ENCODE results near the gene UGT1A6. TPM values are rescaled to one million over a fixed set of nuclear protein-coding genes. Genes with fewer than 3 reads are reported as not detected.
"Not testable (repeated sequence)": the region's sequence is repeated elsewhere in the genome, so short reads cannot be mapped to it uniquely, and the experiment has no call there.

The UGT1A6 gene
- total RNA-seq, 5 donors from 2014 or later (not counting 1 experiment from before 2014, with no cell fraction given), result 0.32 TPM; not detected in 4

- H3K4me1 Mint-ChIP-seq; H3K36me3 Mint-ChIP-seq; H3K27ac ChIP-seq (ENCODE audit: low read length); H3K36me3 ChIP-seq (ENCODE audit: control insufficient read depth in 2 of 2, extremely low read depth in 1 of 2, insufficient read depth in 1 of 2, low read length in 1 of 2); H3K9me3 ChIP-seq; H3K27ac Mint-ChIP-seq; H3K9me3 Mint-ChIP-seq; DNase-seq; CTCF ChIA-PET; POLR2A ChIA-PET; ATAC-seq (replicated peaks in 1 of 4); H3K4me3 Mint-ChIP-seq; H3K27me3 ChIP-seq (replicated peaks in 1 of 2; ENCODE audit: control insufficient read depth in 2 of 2, extremely low read depth in 1 of 2, insufficient read depth in 2 of 2, low read length in 1 of 2); H3K4me1 ChIP-seq (ENCODE audit: control insufficient read depth in 1 of 2, extremely low read depth in 1 of 2, insufficient read depth in 2 of 2, low read length in 2 of 2); H3K4me3 ChIP-seq (ENCODE audit: control insufficient read depth in 1 of 2, extremely low read depth in 1 of 2, low read length in 1 of 2): not testable (repeated sequence)
- no CpG with 5 or more reads among the region's 3 CpGs for WGBS (ENCODE audit: insufficient coverage)
- peaks cover 22 to 33% of the 10 kb centered on the region in 2 donors for H3K27me3 Mint-ChIP-seq
Observed at GRCh38 chr2:233655943-233656342, 36.7 kb upstream of the UGT1A6 start.

- H3K27ac ChIP-seq (ENCODE audit: low read length), result no peak overlapping the region
- H3K4me1 ChIP-seq (ENCODE audit: control insufficient read depth in 1 of 2, extremely low read depth in 1 of 2, insufficient read depth in 2 of 2, low read length in 2 of 2), result no peaks in the 10 kb centered on the region
- H3K4me1 Mint-ChIP-seq, result no peaks in the 10 kb centered on the region
- WGBS (ENCODE audit: insufficient coverage), result 40% methylated on average over 4 of the region's 10 CpGs
- no peaks in the 10 kb centered on the region for H3K9me3 ChIP-seq
- ATAC-seq (replicated peaks in 1 of 4) (no peak), DNase-seq (no peak)
- H3K27me3 Mint-ChIP-seq, result peaks cover 19 to 33% of the 10 kb centered on the region in 2 donors
- H3K36me3 Mint-ChIP-seq, result no peaks in the 10 kb centered on the region
- ChIA-PET CTCF (no interaction called here), POLR2A (no interaction called here)
- H3K4me3 ChIP-seq (ENCODE audit: control insufficient read depth in 1 of 2, extremely low read depth in 1 of 2, low read length in 1 of 2), result no peak overlapping the region
- no peak overlapping the region for H3K27ac Mint-ChIP-seq
- no peak overlapping the region for H3K4me3 Mint-ChIP-seq
- peaks cover 0 to 2% of the 10 kb centered on the region in 2 experiments for H3K27me3 ChIP-seq (replicated peaks in 1 of 2; ENCODE audit: control insufficient read depth in 2 of 2, extremely low read depth in 1 of 2, insufficient read depth in 2 of 2, low read length in 1 of 2)
- H3K9me3 Mint-ChIP-seq, result no peaks in the 10 kb centered on the region
- H3K36me3 ChIP-seq (ENCODE audit: control insufficient read depth in 2 of 2, extremely low read depth in 1 of 2, insufficient read depth in 1 of 2, low read length in 1 of 2), result no peaks in the 10 kb centered on the region
Observed at GRCh38 chr2:233656443-233656842, 36.2 kb upstream of the UGT1A6 start.

- Histone ChIP-seq H3K27ac (ENCODE audit: low read length) (no peak overlapping the region), H3K36me3 (ENCODE audit: control insufficient read depth in 2 of 2, extremely low read depth in 1 of 2, insufficient read depth in 1 of 2, low read length in 1 of 2) (no peaks in the 10 kb centered on the region), H3K9me3 (no peaks in the 10 kb centered on the region), H3K4me1 (ENCODE audit: control insufficient read depth in 1 of 2, extremely low read depth in 1 of 2, insufficient read depth in 2 of 2, low read length in 2 of 2) (no peaks in the 10 kb centered on the region), H3K4me3 (ENCODE audit: control insufficient read depth in 1 of 2, extremely low read depth in 1 of 2, low read length in 1 of 2) (no peak overlapping the region), H3K27me3 (replicated peaks in 1 of 2; ENCODE audit: control insufficient read depth in 2 of 2, extremely low read depth in 1 of 2, insufficient read depth in 2 of 2, low read length in 1 of 2) (peaks cover 0 to 5% of the 10 kb centered on the region in 2 experiments)
- ChIA-PET CTCF (no interaction called here), POLR2A (no interaction called here)
- Mint-ChIP-seq H3K27ac (no peak overlapping the region), H3K36me3 (no peaks in the 10 kb centered on the region), H3K9me3 (no peaks in the 10 kb centered on the region), H3K27me3 (peaks cover 17 to 27% of the 10 kb centered on the region in 2 donors), H3K4me3 (no peak overlapping the region), H3K4me1 (no peaks in the 10 kb centered on the region)
- no peak for ATAC-seq (replicated peaks in 1 of 4)
- DNase-seq, result no peak
Observed at GRCh38 chr2:233658610-233659009, 34.1 kb upstream of the UGT1A6 start.

- ChIA-PET POLR2A (no interaction called here), CTCF (no interaction called here)
- WGBS (ENCODE audit: insufficient coverage), result 20% methylated on average over 1 of the region's 1 CpG
- ATAC-seq (replicated peaks in 1 of 4) (no peak), DNase-seq (no peak)
- Mint-ChIP-seq H3K9me3 (peaks cover 0 to 12% (median 8%) of the 10 kb centered on the region in 3 donors), H3K36me3 (no peaks in the 10 kb centered on the region), H3K4me3 (no peak overlapping the region), H3K4me1 (no peaks in the 10 kb centered on the region), H3K27me3 (peaks cover 22 to 30% of the 10 kb centered on the region in 2 donors), H3K27ac (no peak overlapping the region)
- Histone ChIP-seq H3K4me3 (ENCODE audit: control insufficient read depth in 1 of 2, extremely low read depth in 1 of 2, low read length in 1 of 2) (no peak overlapping the region), H3K9me3 (no peaks in the 10 kb centered on the region), H3K4me1 (ENCODE audit: control insufficient read depth in 1 of 2, extremely low read depth in 1 of 2, insufficient read depth in 2 of 2, low read length in 2 of 2) (no peaks in the 10 kb centered on the region), H3K36me3 (ENCODE audit: control insufficient read depth in 2 of 2, extremely low read depth in 1 of 2, insufficient read depth in 1 of 2, low read length in 1 of 2) (no peaks in the 10 kb centered on the region), H3K27me3 (replicated peaks in 1 of 2; ENCODE audit: control insufficient read depth in 2 of 2, extremely low read depth in 1 of 2, insufficient read depth in 2 of 2, low read length in 1 of 2) (peaks cover 0 to 5% of the 10 kb centered on the region in 2 experiments), H3K27ac (ENCODE audit: low read length) (no peak overlapping the region)
Observed at GRCh38 chr2:233663911-233664310, 28.8 kb upstream of the UGT1A6 start.

- POLR2A ChIA-PET, result no interaction called here
- peaks cover 0 to 12% (median 8%) of the 10 kb centered on the region in 3 donors for H3K9me3 Mint-ChIP-seq
- 92% methylated on average over 2 of the region's 4 CpGs for WGBS (ENCODE audit: insufficient coverage)
Observed at GRCh38 chr2:233668605-233669260, 24.0 kb upstream of the UGT1A6 start.

GRCh38 chr2:233671290-233672161 is 21.2 kb upstream of the UGT1A6 start, which contains the start of gene UGT1A9:
UGT1A9 (plus strand) TSS chr2:233671898; CDS start chr2:233671935, 37 bp downstream.
- no peak for DNase-seq
- peaks cover 30 to 32% of the 10 kb centered on the region in 2 donors for H3K27me3 Mint-ChIP-seq
- no peak within 1 kb of the TSS for H3K27ac Mint-ChIP-seq
- POLR2A ChIA-PET, result no interaction called here
- CTCF ChIA-PET, result no interaction called here
- Histone ChIP-seq H3K27ac (ENCODE audit: low read length) (no peak within 1 kb of the TSS), H3K27me3 (replicated peaks in 1 of 2; ENCODE audit: control insufficient read depth in 2 of 2, extremely low read depth in 1 of 2, insufficient read depth in 2 of 2, low read length in 1 of 2) (no peaks in the 10 kb centered on the region), H3K9me3 (no peaks in the 10 kb centered on the region), H3K4me3 (ENCODE audit: control insufficient read depth in 1 of 2, extremely low read depth in 1 of 2, low read length in 1 of 2) (no peak within 1 kb of the TSS), H3K36me3 (ENCODE audit: control insufficient read depth in 2 of 2, extremely low read depth in 1 of 2, insufficient read depth in 1 of 2, low read length in 1 of 2) (no peaks in the 10 kb centered on the region), H3K4me1 (ENCODE audit: control insufficient read depth in 1 of 2, extremely low read depth in 1 of 2, insufficient read depth in 2 of 2, low read length in 2 of 2) (no peaks in the 10 kb centered on the region)
- no peak within 1 kb of the TSS for H3K4me3 Mint-ChIP-seq
- H3K36me3 Mint-ChIP-seq, result no peaks in the 10 kb centered on the region
- H3K4me1 Mint-ChIP-seq, result no peaks in the 10 kb centered on the region
- peaks cover 0 to 8% (median 5%) of the 10 kb centered on the region in 3 donors for H3K9me3 Mint-ChIP-seq
- 100% methylated on average over 1 of the region's 5 CpGs for WGBS (ENCODE audit: insufficient coverage)
- no peak for ATAC-seq (replicated peaks in 1 of 4)

More at GRCh38 chr2:233668605-233669260, 24.0 kb upstream of the UGT1A6 start:
- H3K36me3 Mint-ChIP-seq, result no peaks in the 10 kb centered on the region
- no peak overlapping the region for H3K27ac ChIP-seq (ENCODE audit: low read length)
- H3K9me3 ChIP-seq, result no peaks in the 10 kb centered on the region
- ATAC-seq (replicated peaks in 1 of 4) (no peak), DNase-seq (no peak)
- H3K4me3 Mint-ChIP-seq, result no peak overlapping the region
- H3K27me3 Mint-ChIP-seq, result peaks cover 30 to 38% of the 10 kb centered on the region in 2 donors
- CTCF ChIA-PET, result no interaction called here
- no peak overlapping the region for H3K4me3 ChIP-seq (ENCODE audit: control insufficient read depth in 1 of 2, extremely low read depth in 1 of 2, low read length in 1 of 2)
- no peak overlapping the region for H3K27ac Mint-ChIP-seq
- H3K4me1 Mint-ChIP-seq, result no peaks in the 10 kb centered on the region
- no peaks in the 10 kb centered on the region for H3K36me3 ChIP-seq (ENCODE audit: control insufficient read depth in 2 of 2, extremely low read depth in 1 of 2, insufficient read depth in 1 of 2, low read length in 1 of 2)
- peaks cover 0 to 3% of the 10 kb centered on the region in 2 experiments for H3K27me3 ChIP-seq (replicated peaks in 1 of 2; ENCODE audit: control insufficient read depth in 2 of 2, extremely low read depth in 1 of 2, insufficient read depth in 2 of 2, low read length in 1 of 2)
- no peaks in the 10 kb centered on the region for H3K4me1 ChIP-seq (ENCODE audit: control insufficient read depth in 1 of 2, extremely low read depth in 1 of 2, insufficient read depth in 2 of 2, low read length in 2 of 2)

Data from T-cell (primary cell).